WTC11 (cell line): ENCODE data around the gene DAG1. TPM values are rescaled to one million over a fixed set of nuclear protein-coding genes. Genes with fewer than 3 reads are reported as not detected.

ENCODE experiments used
- ATAC-seq: fragments of 200-7000 bp; cut with Tn5 transposase; 2 replicates; pipeline ENCODE4 v1.10.0; 2021; ENCODE audit warnings: mild to moderate bottlenecking, moderate library complexity
- CTCF ChIA-PET: fragments of 300-600 bp; sonication (Branson Sonifier 250); formaldehyde crosslinking; loops from one replicate; lab custom pipeline; 2021; ENCODE audit warnings: antibody characterized with exemption; lab: Charles Lee
- POLR2A ChIA-PET: fragments of 350-600 bp; sonication (Branson Sonifier 250); formaldehyde crosslinking; loops from one replicate; lab custom pipeline; 2021; ENCODE audit warnings: antibody characterized with exemption; lab: Charles Lee
- DNase-seq: peaks from one replicate; pipeline ENCODE4 v3.0.0; 2021; ENCODE audit warnings: low spot score
- H3K27ac Mint-ChIP-seq: 2 replicates; pipeline ENCODE4 v1.8.0; 2021; ENCODE audit warnings: mixed read lengths
- H3K27me3 Mint-ChIP-seq: 2 replicates; pipeline ENCODE4 v1.8.0; 2021; ENCODE audit warnings: low read depth, mild to moderate bottlenecking, moderate library complexity, mixed read lengths
- H3K36me3 Mint-ChIP-seq: 2 replicates; pipeline ENCODE4 v1.8.0; 2021; ENCODE audit warnings: mixed read lengths
- H3K4me1 Mint-ChIP-seq: 2 replicates; pipeline ENCODE4 v1.8.0; 2022; ENCODE audit warnings: mixed read lengths
- H3K4me3 Mint-ChIP-seq: 2 replicates; pipeline ENCODE4 v1.8.0; 2021; ENCODE audit warnings: mild to moderate bottlenecking, moderate library complexity, mixed read lengths
- H3K9me3 Mint-ChIP-seq: 2 replicates; pipeline ENCODE4 v1.8.0; 2021; ENCODE audit warnings: mixed read lengths
- CBFB ChIP-seq: sonication (generic); formaldehyde crosslinking; IDR thresholded peaks from 2 replicates; pipeline ENCODE4 v1.8.1; 2022; ENCODE audit warnings: mild to moderate bottlenecking, low read depth, missing genetic modification reagents
- ESRRA ChIP-seq: sonication (generic); formaldehyde crosslinking; IDR thresholded peaks from 2 replicates; pipeline ENCODE4 v1.8.1; 2022; ENCODE audit warnings: mild to moderate bottlenecking, missing genetic modification reagents, borderline replicate concordance
- IRF2 ChIP-seq: sonication (generic); formaldehyde crosslinking; IDR thresholded peaks from 2 replicates; pipeline ENCODE4 v1.8.0; 2022; ENCODE audit warnings: low read depth, missing genetic modification reagents, borderline replicate concordance
- MYBL2 ChIP-seq: sonication (generic); formaldehyde crosslinking; IDR thresholded peaks from 2 replicates; pipeline ENCODE4 v1.8.1; 2023; ENCODE audit warnings: mild to moderate bottlenecking, moderate library complexity, missing genetic modification reagents
- SMAD3 ChIP-seq: sonication (generic); formaldehyde crosslinking; IDR thresholded peaks from 2 replicates; pipeline ENCODE4 v1.8.0; 2022; ENCODE audit warnings: missing genetic modification reagents, mild to moderate bottlenecking, borderline replicate concordance
- ZNF121 ChIP-seq: sonication (generic); formaldehyde crosslinking; IDR thresholded peaks from 2 replicates; pipeline ENCODE4 v1.8.0; 2023; ENCODE audit warnings: missing genetic modification reagents
- total RNA-seq: library from RNA; stranded (reverse); gene quantifications from 3 replicates; pipeline ENCODE4 v1.2.3, GENCODE V29; 2021
- TF ChIP-seq, protein P1 (sequence below): sonication (generic); formaldehyde crosslinking; IDR thresholded peaks from 2 replicates; pipeline ENCODE4 v1.8.0; 2022; ENCODE audit warnings: mild to moderate bottlenecking, missing genetic modification reagents
- TF ChIP-seq, protein P2 (sequence below): sonication (generic); formaldehyde crosslinking; conservative IDR thresholded peaks from 2 replicates; pipeline ENCODE4 v1.8.1; 2023; ENCODE audit warnings: mild to moderate bottlenecking, low read depth, missing genetic modification reagents, moderate library complexity
- TF ChIP-seq, protein P3 (sequence below): fragments of 250-450 bp; sonication (Bioruptor Pico); IDR thresholded peaks from 2 replicates; pipeline ENCODE4 v1.9.0; 2021; ENCODE audit warnings: mild to moderate bottlenecking, borderline replicate concordance
- TF ChIP-seq, protein P4 (sequence below): sonication (generic); formaldehyde crosslinking; IDR thresholded peaks from 2 replicates; pipeline ENCODE4 v1.8.0; 2023; ENCODE audit warnings: missing genetic modification reagents
- TF ChIP-seq, protein P5 (sequence below): fragments of 250-450 bp; sonication (Bioruptor Pico); IDR thresholded peaks from 2 replicates; pipeline ENCODE4 v1.9.0; 2021; ENCODE audit warnings: mild to moderate bottlenecking

Gene DAG1
- total RNA-seq, 1 experiment from 2014 or later: 115 TPM

DNA sequence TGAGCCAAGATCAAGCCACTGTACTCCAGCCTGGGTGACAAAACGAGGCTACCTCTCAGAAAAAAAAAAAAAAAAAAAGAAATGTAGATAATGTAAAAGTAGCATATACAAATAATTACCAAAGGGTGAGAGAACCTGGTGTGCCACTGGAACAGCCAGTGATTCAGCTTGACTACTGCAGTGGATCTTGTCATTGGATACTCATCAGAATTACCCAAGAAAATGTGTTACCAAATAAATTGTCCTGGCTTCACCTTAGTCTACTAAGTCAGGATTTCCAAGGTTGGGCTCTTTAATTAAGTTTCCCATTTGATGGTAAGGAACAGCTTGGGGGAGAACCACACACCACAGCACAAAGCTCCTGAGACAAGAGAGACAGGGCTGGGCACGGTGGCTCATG lies 42.5 kb upstream of the DAG1 start:
- ChIA-PET POLR2A (no interaction called here), CTCF (no interaction called here)
- peak overlapping the region; percentile 98 for H3K4me3 Mint-ChIP-seq

More for the DNA sequence above, 42.5 kb upstream of the DAG1 start:
- ATAC-seq (no peak), DNase-seq (no peak)
- no peak overlapping the region for H3K27ac Mint-ChIP-seq
- no peaks in the 10 kb centered on the region for H3K9me3 Mint-ChIP-seq
- TF ChIP-seq ESRRA (CRISPR knock-in tag) (no peak), CBFB (no peak), MYBL2 (no peak), IRF2 (CRISPR knock-in tag) (no peak), SMAD3 (CRISPR knock-in tag) (no peak), ZNF121 (no peak)
- TF ChIP-seq, protein P1, sequence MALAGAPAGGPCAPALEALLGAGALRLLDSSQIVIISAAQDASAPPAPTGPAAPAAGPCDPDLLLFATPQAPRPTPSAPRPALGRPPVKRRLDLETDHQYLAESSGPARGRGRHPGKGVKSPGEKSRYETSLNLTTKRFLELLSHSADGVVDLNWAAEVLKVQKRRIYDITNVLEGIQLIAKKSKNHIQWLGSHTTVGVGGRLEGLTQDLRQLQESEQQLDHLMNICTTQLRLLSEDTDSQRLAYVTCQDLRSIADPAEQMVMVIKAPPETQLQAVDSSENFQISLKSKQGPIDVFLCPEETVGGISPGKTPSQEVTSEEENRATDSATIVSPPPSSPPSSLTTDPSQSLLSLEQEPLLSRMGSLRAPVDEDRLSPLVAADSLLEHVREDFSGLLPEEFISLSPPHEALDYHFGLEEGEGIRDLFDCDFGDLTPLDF (CRISPR knock-in tag): no peak
- TF ChIP-seq, protein P2, sequence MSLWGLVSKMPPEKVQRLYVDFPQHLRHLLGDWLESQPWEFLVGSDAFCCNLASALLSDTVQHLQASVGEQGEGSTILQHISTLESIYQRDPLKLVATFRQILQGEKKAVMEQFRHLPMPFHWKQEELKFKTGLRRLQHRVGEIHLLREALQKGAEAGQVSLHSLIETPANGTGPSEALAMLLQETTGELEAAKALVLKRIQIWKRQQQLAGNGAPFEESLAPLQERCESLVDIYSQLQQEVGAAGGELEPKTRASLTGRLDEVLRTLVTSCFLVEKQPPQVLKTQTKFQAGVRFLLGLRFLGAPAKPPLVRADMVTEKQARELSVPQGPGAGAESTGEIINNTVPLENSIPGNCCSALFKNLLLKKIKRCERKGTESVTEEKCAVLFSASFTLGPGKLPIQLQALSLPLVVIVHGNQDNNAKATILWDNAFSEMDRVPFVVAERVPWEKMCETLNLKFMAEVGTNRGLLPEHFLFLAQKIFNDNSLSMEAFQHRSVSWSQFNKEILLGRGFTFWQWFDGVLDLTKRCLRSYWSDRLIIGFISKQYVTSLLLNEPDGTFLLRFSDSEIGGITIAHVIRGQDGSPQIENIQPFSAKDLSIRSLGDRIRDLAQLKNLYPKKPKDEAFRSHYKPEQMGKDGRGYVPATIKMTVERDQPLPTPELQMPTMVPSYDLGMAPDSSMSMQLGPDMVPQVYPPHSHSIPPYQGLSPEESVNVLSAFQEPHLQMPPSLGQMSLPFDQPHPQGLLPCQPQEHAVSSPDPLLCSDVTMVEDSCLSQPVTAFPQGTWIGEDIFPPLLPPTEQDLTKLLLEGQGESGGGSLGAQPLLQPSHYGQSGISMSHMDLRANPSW (CRISPR knock-in tag): no peak
- TF ChIP-seq, protein P3, sequence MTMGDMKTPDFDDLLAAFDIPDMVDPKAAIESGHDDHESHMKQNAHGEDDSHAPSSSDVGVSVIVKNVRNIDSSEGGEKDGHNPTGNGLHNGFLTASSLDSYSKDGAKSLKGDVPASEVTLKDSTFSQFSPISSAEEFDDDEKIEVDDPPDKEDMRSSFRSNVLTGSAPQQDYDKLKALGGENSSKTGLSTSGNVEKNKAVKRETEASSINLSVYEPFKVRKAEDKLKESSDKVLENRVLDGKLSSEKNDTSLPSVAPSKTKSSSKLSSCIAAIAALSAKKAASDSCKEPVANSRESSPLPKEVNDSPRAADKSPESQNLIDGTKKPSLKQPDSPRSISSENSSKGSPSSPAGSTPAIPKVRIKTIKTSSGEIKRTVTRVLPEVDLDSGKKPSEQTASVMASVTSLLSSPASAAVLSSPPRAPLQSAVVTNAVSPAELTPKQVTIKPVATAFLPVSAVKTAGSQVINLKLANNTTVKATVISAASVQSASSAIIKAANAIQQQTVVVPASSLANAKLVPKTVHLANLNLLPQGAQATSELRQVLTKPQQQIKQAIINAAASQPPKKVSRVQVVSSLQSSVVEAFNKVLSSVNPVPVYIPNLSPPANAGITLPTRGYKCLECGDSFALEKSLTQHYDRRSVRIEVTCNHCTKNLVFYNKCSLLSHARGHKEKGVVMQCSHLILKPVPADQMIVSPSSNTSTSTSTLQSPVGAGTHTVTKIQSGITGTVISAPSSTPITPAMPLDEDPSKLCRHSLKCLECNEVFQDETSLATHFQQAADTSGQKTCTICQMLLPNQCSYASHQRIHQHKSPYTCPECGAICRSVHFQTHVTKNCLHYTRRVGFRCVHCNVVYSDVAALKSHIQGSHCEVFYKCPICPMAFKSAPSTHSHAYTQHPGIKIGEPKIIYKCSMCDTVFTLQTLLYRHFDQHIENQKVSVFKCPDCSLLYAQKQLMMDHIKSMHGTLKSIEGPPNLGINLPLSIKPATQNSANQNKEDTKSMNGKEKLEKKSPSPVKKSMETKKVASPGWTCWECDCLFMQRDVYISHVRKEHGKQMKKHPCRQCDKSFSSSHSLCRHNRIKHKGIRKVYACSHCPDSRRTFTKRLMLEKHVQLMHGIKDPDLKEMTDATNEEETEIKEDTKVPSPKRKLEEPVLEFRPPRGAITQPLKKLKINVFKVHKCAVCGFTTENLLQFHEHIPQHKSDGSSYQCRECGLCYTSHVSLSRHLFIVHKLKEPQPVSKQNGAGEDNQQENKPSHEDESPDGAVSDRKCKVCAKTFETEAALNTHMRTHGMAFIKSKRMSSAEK (CRISPR knock-in tag): no peak
- TF ChIP-seq, protein P4, sequence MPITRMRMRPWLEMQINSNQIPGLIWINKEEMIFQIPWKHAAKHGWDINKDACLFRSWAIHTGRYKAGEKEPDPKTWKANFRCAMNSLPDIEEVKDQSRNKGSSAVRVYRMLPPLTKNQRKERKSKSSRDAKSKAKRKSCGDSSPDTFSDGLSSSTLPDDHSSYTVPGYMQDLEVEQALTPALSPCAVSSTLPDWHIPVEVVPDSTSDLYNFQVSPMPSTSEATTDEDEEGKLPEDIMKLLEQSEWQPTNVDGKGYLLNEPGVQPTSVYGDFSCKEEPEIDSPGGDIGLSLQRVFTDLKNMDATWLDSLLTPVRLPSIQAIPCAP (CRISPR knock-in tag): no peak
- TF ChIP-seq, protein P5, sequence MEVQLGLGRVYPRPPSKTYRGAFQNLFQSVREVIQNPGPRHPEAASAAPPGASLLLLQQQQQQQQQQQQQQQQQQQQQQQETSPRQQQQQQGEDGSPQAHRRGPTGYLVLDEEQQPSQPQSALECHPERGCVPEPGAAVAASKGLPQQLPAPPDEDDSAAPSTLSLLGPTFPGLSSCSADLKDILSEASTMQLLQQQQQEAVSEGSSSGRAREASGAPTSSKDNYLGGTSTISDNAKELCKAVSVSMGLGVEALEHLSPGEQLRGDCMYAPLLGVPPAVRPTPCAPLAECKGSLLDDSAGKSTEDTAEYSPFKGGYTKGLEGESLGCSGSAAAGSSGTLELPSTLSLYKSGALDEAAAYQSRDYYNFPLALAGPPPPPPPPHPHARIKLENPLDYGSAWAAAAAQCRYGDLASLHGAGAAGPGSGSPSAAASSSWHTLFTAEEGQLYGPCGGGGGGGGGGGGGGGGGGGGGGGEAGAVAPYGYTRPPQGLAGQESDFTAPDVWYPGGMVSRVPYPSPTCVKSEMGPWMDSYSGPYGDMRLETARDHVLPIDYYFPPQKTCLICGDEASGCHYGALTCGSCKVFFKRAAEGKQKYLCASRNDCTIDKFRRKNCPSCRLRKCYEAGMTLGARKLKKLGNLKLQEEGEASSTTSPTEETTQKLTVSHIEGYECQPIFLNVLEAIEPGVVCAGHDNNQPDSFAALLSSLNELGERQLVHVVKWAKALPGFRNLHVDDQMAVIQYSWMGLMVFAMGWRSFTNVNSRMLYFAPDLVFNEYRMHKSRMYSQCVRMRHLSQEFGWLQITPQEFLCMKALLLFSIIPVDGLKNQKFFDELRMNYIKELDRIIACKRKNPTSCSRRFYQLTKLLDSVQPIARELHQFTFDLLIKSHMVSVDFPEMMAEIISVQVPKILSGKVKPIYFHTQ (CRISPR knock-in tag): no peak
- H3K27me3 Mint-ChIP-seq: no peaks in the 10 kb centered on the region
- peaks cover 12% of the 10 kb centered on the region for H3K4me1 Mint-ChIP-seq
- no peaks in the 10 kb centered on the region for H3K36me3 Mint-ChIP-seq
